Activated T-helper 17 cell treated with anti-CD3 and anti-CD28 coated beads, Interleukin-2, amount 50 U/mL, for 72 hours (primary cell): Measurements from ENCODE around the gene PRICKLE2. TPM values are rescaled to one million over a fixed set of nuclear protein-coding genes. Genes with fewer than 3 reads are reported as not detected.
"Not testable (repeated sequence)": the region's sequence is repeated elsewhere in the genome, so short reads cannot be mapped to it uniquely, and the experiment has no call there.

Experiments
- ATAC-seq: fragments of 150-1000 bp; cut with Tn5 transposase; replicated peaks from 2 replicates; pipeline ENCODE4 v1.10.0; 2021; ENCODE audit warnings: mild to moderate bottlenecking, moderate library complexity
- H3K27ac Mint-ChIP-seq: one replicate; pipeline ENCODE4 v1.8.0; 2022; ENCODE audit warnings: mixed read lengths
- H3K27me3 Mint-ChIP-seq: one replicate; pipeline ENCODE4 v1.8.0; 2022; ENCODE audit warnings: mixed read lengths
- H3K36me3 Mint-ChIP-seq: one replicate; pipeline ENCODE4 v1.8.0; 2022; ENCODE audit warnings: low read depth, mild to moderate bottlenecking, mixed read lengths
- H3K4me1 Mint-ChIP-seq: one replicate; pipeline ENCODE4 v1.8.0; 2022; ENCODE audit warnings: mixed read lengths
- H3K4me3 Mint-ChIP-seq: one replicate; pipeline ENCODE4 v1.8.0; 2022; ENCODE audit warnings: mild to moderate bottlenecking, mixed read lengths
- H3K9me3 Mint-ChIP-seq: one replicate; pipeline ENCODE4 v1.8.0; 2022; ENCODE audit warnings: mixed read lengths
- total RNA-seq, 2 donors: library from RNA; stranded (reverse); gene quantifications; one replicate each; pipeline ENCODE4 v1.2.3, GENCODE V29; 2022

The PRICKLE2 gene
- total RNA-seq, 2 donors from 2014 or later = not detected

- Mint-ChIP-seq H3K27me3 (peaks cover 25% of the 10 kb centered on the region), H3K4me3 (no peak overlapping the region), H3K9me3 (no peaks in the 10 kb centered on the region), H3K36me3 (no peaks in the 10 kb centered on the region), H3K27ac (no peak overlapping the region), H3K4me1 (no peaks in the 10 kb centered on the region)
- no peak for ATAC-seq
These were observed 130.6 kb downstream of the PRICKLE2 start for GRCh38 chr3:64094713-64095079.

GRCh38 chr3:64093825-64094712, 131.2 kb downstream of the PRICKLE2 start:
- H3K36me3 Mint-ChIP-seq = no peaks in the 10 kb centered on the region
- no peaks in the 10 kb centered on the region for H3K4me1 Mint-ChIP-seq
- H3K4me3 Mint-ChIP-seq = no peak overlapping the region
- H3K27ac Mint-ChIP-seq = no peak overlapping the region
- peaks cover 25% of the 10 kb centered on the region for H3K27me3 Mint-ChIP-seq
- ATAC-seq = no peak
- no peaks in the 10 kb centered on the region for H3K9me3 Mint-ChIP-seq

GRCh38 chr3:64093211-64093610, 132.1 kb downstream of the PRICKLE2 start:
- H3K9me3 Mint-ChIP-seq = no peaks in the 10 kb centered on the region
- H3K27me3 Mint-ChIP-seq = peaks cover 25% of the 10 kb centered on the region
- H3K27ac Mint-ChIP-seq = no peak overlapping the region
- H3K36me3 Mint-ChIP-seq = no peaks in the 10 kb centered on the region
- no peak for ATAC-seq
- H3K4me3 Mint-ChIP-seq = no peak overlapping the region
- H3K4me1 Mint-ChIP-seq = no peaks in the 10 kb centered on the region

GRCh38 chr3:64091501-64091900, 133.8 kb downstream of the PRICKLE2 start:
- H3K9me3 Mint-ChIP-seq = no peaks in the 10 kb centered on the region
- no peaks in the 10 kb centered on the region for H3K4me1 Mint-ChIP-seq
- H3K36me3 Mint-ChIP-seq = no peaks in the 10 kb centered on the region
- no peak overlapping the region for H3K4me3 Mint-ChIP-seq
- no peak for ATAC-seq
- H3K27me3 Mint-ChIP-seq = peaks cover 24% of the 10 kb centered on the region
- no peak overlapping the region for H3K27ac Mint-ChIP-seq

- H3K27ac Mint-ChIP-seq, H3K4me3 Mint-ChIP-seq, H3K36me3 Mint-ChIP-seq, H3K4me1 Mint-ChIP-seq, H3K9me3 Mint-ChIP-seq, ATAC-seq: not testable (repeated sequence)
- peaks cover 21% of the 10 kb centered on the region for H3K27me3 Mint-ChIP-seq
These were observed 135.9 kb downstream of the PRICKLE2 start for GRCh38 chr3:64089386-64089785.

GRCh38 chr3:64088408-64089205, 136.7 kb downstream of the PRICKLE2 start:
- H3K4me1 Mint-ChIP-seq = no peaks in the 10 kb centered on the region
- H3K9me3 Mint-ChIP-seq = no peaks in the 10 kb centered on the region
- H3K27me3 Mint-ChIP-seq = peaks cover 22% of the 10 kb centered on the region
- no peak overlapping the region for H3K4me3 Mint-ChIP-seq
- no peaks in the 10 kb centered on the region for H3K36me3 Mint-ChIP-seq
- H3K27ac Mint-ChIP-seq = no peak overlapping the region
- ATAC-seq = no peak

- no peaks in the 10 kb centered on the region for H3K4me1 Mint-ChIP-seq
- H3K36me3 Mint-ChIP-seq = no peaks in the 10 kb centered on the region
- H3K9me3 Mint-ChIP-seq = no peaks in the 10 kb centered on the region
- no peak overlapping the region for H3K27ac Mint-ChIP-seq
- H3K4me3 Mint-ChIP-seq = no peak overlapping the region
- no peak for ATAC-seq
- H3K27me3 Mint-ChIP-seq = peaks cover 18% of the 10 kb centered on the region
These were observed 138.6 kb downstream of the PRICKLE2 start for GRCh38 chr3:64086479-64087252.

GRCh38 chr3:64084640-64085039, 140.6 kb downstream of the PRICKLE2 start:
- no peaks in the 10 kb centered on the region for H3K9me3 Mint-ChIP-seq
- peaks cover 11% of the 10 kb centered on the region for H3K27me3 Mint-ChIP-seq
- H3K36me3 Mint-ChIP-seq = no peaks in the 10 kb centered on the region
- no peak overlapping the region for H3K4me3 Mint-ChIP-seq
- H3K27ac Mint-ChIP-seq = no peak overlapping the region
- ATAC-seq = no peak
- no peaks in the 10 kb centered on the region for H3K4me1 Mint-ChIP-seq

- ATAC-seq = no peak
These were observed 141.7 kb downstream of the PRICKLE2 start for GRCh38 chr3:64083575-64083974.

GRCh38 chr3:64082961-64083541, 142.2 kb downstream of the PRICKLE2 start:
- Mint-ChIP-seq H3K4me1 (no peaks in the 10 kb centered on the region), H3K27me3 (peaks cover 22% of the 10 kb centered on the region), H3K36me3 (no peaks in the 10 kb centered on the region), H3K27ac (no peak overlapping the region), H3K4me3 (no peak overlapping the region), H3K9me3 (no peaks in the 10 kb centered on the region)
- no peak for ATAC-seq

More at GRCh38 chr3:64083575-64083974, 141.7 kb downstream of the PRICKLE2 start:
- H3K27me3 Mint-ChIP-seq = peaks cover 18% of the 10 kb centered on the region
- H3K4me1 Mint-ChIP-seq = no peaks in the 10 kb centered on the region
- H3K36me3 Mint-ChIP-seq = no peaks in the 10 kb centered on the region
- no peaks in the 10 kb centered on the region for H3K9me3 Mint-ChIP-seq
- H3K27ac Mint-ChIP-seq = no peak overlapping the region
- H3K4me3 Mint-ChIP-seq = no peak overlapping the region

- Mint-ChIP-seq H3K27ac (no peak overlapping the region), H3K4me3 (no peak overlapping the region), H3K9me3 (no peaks in the 10 kb centered on the region), H3K36me3 (no peaks in the 10 kb centered on the region), H3K4me1 (no peaks in the 10 kb centered on the region), H3K27me3 (peaks cover 23% of the 10 kb centered on the region)
- ATAC-seq = no peak
These were observed 142.9 kb downstream of the PRICKLE2 start for GRCh38 chr3:64082411-64082810.

GRCh38 chr3:64081235-64081630, 144.0 kb downstream of the PRICKLE2 start:
- no peaks in the 10 kb centered on the region for H3K9me3 Mint-ChIP-seq
- no peak overlapping the region for H3K4me3 Mint-ChIP-seq
- H3K4me1 Mint-ChIP-seq = no peaks in the 10 kb centered on the region
- H3K27ac Mint-ChIP-seq = no peak overlapping the region
- H3K27me3 Mint-ChIP-seq = peaks cover 26% of the 10 kb centered on the region
- peak; percentile 61 for ATAC-seq
- no peaks in the 10 kb centered on the region for H3K36me3 Mint-ChIP-seq

GRCh38 chr3:64080616-64081234, 144.5 kb downstream of the PRICKLE2 start:
- H3K36me3 Mint-ChIP-seq = no peaks in the 10 kb centered on the region
- peaks cover 27% of the 10 kb centered on the region for H3K27me3 Mint-ChIP-seq
- H3K27ac Mint-ChIP-seq = no peak overlapping the region
- ATAC-seq = peak; percentile 63
- H3K4me3 Mint-ChIP-seq = no peak overlapping the region
- no peaks in the 10 kb centered on the region for H3K9me3 Mint-ChIP-seq
- H3K4me1 Mint-ChIP-seq = no peaks in the 10 kb centered on the region
